Stimulated activated memory B cell treated with anti-CD40 and anti-IgM and Interleukin-4, amounts not matched to agents 10 μg/mL and 1 μg/mL and 100 μg/mL, for 72 hours (primary cell): ENCODE data around the gene TAGAP.

ENCODE experiments used
- ATAC-seq: fragments of 150-1000 bp; cut with Tn5 transposase; 2 replicates; pipeline ENCODE4 v1.10.0; 2021
- H3K27ac Mint-ChIP-seq: one replicate; pipeline ENCODE4 v1.8.0; 2022; ENCODE audit warnings: mild to moderate bottlenecking, mixed read lengths
- H3K27me3 Mint-ChIP-seq: one replicate; pipeline ENCODE4 v1.8.0; 2022; ENCODE audit warnings: mixed read lengths
- H3K36me3 Mint-ChIP-seq: one replicate; pipeline ENCODE4 v1.8.0; 2022; ENCODE audit warnings: mixed read lengths
- H3K4me1 Mint-ChIP-seq: one replicate; pipeline ENCODE4 v1.8.0; 2022; ENCODE audit warnings: mixed read lengths
- H3K4me3 Mint-ChIP-seq: one replicate; pipeline ENCODE4 v1.8.0; 2022; ENCODE audit warnings: mild to moderate bottlenecking, moderate library complexity, mixed read lengths
- H3K9me3 Mint-ChIP-seq: one replicate; pipeline ENCODE4 v1.8.0; 2022; ENCODE audit warnings: mixed read lengths

TAGAP gene

GRCh38 chr6:159079367-159079766 lies 34.6 kb upstream of the TAGAP start:
- H3K9me3 Mint-ChIP-seq, result peaks cover 5% of the 10 kb centered on the region
- peak overlapping the region; percentile 91 for H3K27ac Mint-ChIP-seq
- no peaks in the 10 kb centered on the region for H3K36me3 Mint-ChIP-seq
- H3K4me3 Mint-ChIP-seq, result no peak overlapping the region
- ATAC-seq, result no peak
- H3K27me3 Mint-ChIP-seq, result no peaks in the 10 kb centered on the region
- peaks cover 70% of the 10 kb centered on the region for H3K4me1 Mint-ChIP-seq

- Mint-ChIP-seq H3K9me3 (peaks cover 5% of the 10 kb centered on the region), H3K27ac (peak overlapping the region; percentile 37), H3K4me3 (peak overlapping the region; percentile 31)
Observed at GRCh38 chr6:159077123-159077522, 32.3 kb upstream of the TAGAP start.

GRCh38 chr6:159075506-159076228 lies 30.9 kb upstream of the TAGAP start:
- H3K4me3 Mint-ChIP-seq, result no peak overlapping the region
- H3K36me3 Mint-ChIP-seq, result no peaks in the 10 kb centered on the region
- H3K27me3 Mint-ChIP-seq, result no peaks in the 10 kb centered on the region
- H3K9me3 Mint-ChIP-seq, result peaks cover 5% of the 10 kb centered on the region
- H3K4me1 Mint-ChIP-seq, result peaks cover 53% of the 10 kb centered on the region
- H3K27ac Mint-ChIP-seq, result peak overlapping the region; percentile 48
- no peak for ATAC-seq

More at GRCh38 chr6:159077123-159077522, 32.3 kb upstream of the TAGAP start:
- peaks cover 66% of the 10 kb centered on the region for H3K4me1 Mint-ChIP-seq
- no peaks in the 10 kb centered on the region for H3K27me3 Mint-ChIP-seq
- ATAC-seq, result peak; percentile 67
- H3K36me3 Mint-ChIP-seq, result no peaks in the 10 kb centered on the region

- ATAC-seq, result no peak
- no peak overlapping the region for H3K4me3 Mint-ChIP-seq
- H3K27ac Mint-ChIP-seq, result no peak overlapping the region
- no peaks in the 10 kb centered on the region for H3K36me3 Mint-ChIP-seq
- H3K9me3 Mint-ChIP-seq, result peaks cover 5% of the 10 kb centered on the region
- H3K4me1 Mint-ChIP-seq, result peaks cover 45% of the 10 kb centered on the region
- no peaks in the 10 kb centered on the region for H3K27me3 Mint-ChIP-seq
Observed at GRCh38 chr6:159074876-159075275, 30.1 kb upstream of the TAGAP start.

GRCh38 chr6:159074120-159074684 lies 29.4 kb upstream of the TAGAP start:
- Mint-ChIP-seq H3K27ac (no peak overlapping the region), H3K36me3 (no peaks in the 10 kb centered on the region), H3K27me3 (no peaks in the 10 kb centered on the region), H3K4me3 (peak overlapping the region; percentile 22), H3K4me1 (peaks cover 45% of the 10 kb centered on the region), H3K9me3 (peaks cover 5% of the 10 kb centered on the region)
- ATAC-seq, result no peak

- Mint-ChIP-seq H3K4me1 (peaks cover 39% of the 10 kb centered on the region), H3K4me3 (no peak overlapping the region), H3K9me3 (no peaks in the 10 kb centered on the region), H3K27me3 (no peaks in the 10 kb centered on the region), H3K36me3 (no peaks in the 10 kb centered on the region), H3K27ac (no peak overlapping the region)
- no peak for ATAC-seq
Observed at GRCh38 chr6:159071843-159072769, 27.3 kb upstream of the TAGAP start.

GRCh38 chr6:159068904-159069578 lies 24.2 kb upstream of the TAGAP start:
- ATAC-seq, result no peak
- no peaks in the 10 kb centered on the region for H3K27me3 Mint-ChIP-seq
- H3K27ac Mint-ChIP-seq, result no peak overlapping the region
- H3K4me1 Mint-ChIP-seq, result peaks cover 31% of the 10 kb centered on the region
- H3K9me3 Mint-ChIP-seq, result no peaks in the 10 kb centered on the region
- no peak overlapping the region for H3K4me3 Mint-ChIP-seq
- H3K36me3 Mint-ChIP-seq, result no peaks in the 10 kb centered on the region

- H3K4me1 Mint-ChIP-seq, result peaks cover 48% of the 10 kb centered on the region
- H3K9me3 Mint-ChIP-seq, result no peaks in the 10 kb centered on the region
- no peaks in the 10 kb centered on the region for H3K27me3 Mint-ChIP-seq
- ATAC-seq, result no peak
- H3K4me3 Mint-ChIP-seq, result no peak overlapping the region
- H3K36me3 Mint-ChIP-seq, result no peaks in the 10 kb centered on the region
- peak overlapping the region; percentile 40 for H3K27ac Mint-ChIP-seq
Observed at GRCh38 chr6:159067334-159067733, 22.5 kb upstream of the TAGAP start.

- Mint-ChIP-seq H3K27me3 (no peaks in the 10 kb centered on the region), H3K4me1 (peaks cover 57% of the 10 kb centered on the region), H3K27ac (peak overlapping the region; percentile 57), H3K36me3 (no peaks in the 10 kb centered on the region), H3K9me3 (no peaks in the 10 kb centered on the region), H3K4me3 (no peak overlapping the region)
- no peak for ATAC-seq
Observed at GRCh38 chr6:159066483-159066882, 21.7 kb upstream of the TAGAP start.

- no peaks in the 10 kb centered on the region for H3K27me3 Mint-ChIP-seq
- no peak overlapping the region for H3K4me3 Mint-ChIP-seq
- no peak for ATAC-seq
- H3K36me3 Mint-ChIP-seq, result no peaks in the 10 kb centered on the region
- H3K9me3 Mint-ChIP-seq, result no peaks in the 10 kb centered on the region
- H3K27ac Mint-ChIP-seq, result peak overlapping the region; percentile 57
- peaks cover 63% of the 10 kb centered on the region for H3K4me1 Mint-ChIP-seq
Observed at GRCh38 chr6:159065759-159066329, 21.1 kb upstream of the TAGAP start.

GRCh38 chr6:159065091-159065490 lies 20.3 kb upstream of the TAGAP start:
- Mint-ChIP-seq H3K4me3 (no peak overlapping the region), H3K27me3 (no peaks in the 10 kb centered on the region), H3K36me3 (no peaks in the 10 kb centered on the region), H3K4me1 (peaks cover 71% of the 10 kb centered on the region), H3K9me3 (no peaks in the 10 kb centered on the region), H3K27ac (peak overlapping the region; percentile 57)
- no peak for ATAC-seq

GRCh38 chr6:159064477-159064876 lies 19.7 kb upstream of the TAGAP start:
- ATAC-seq, result no peak
- H3K4me3 Mint-ChIP-seq, result no peak overlapping the region
- peak overlapping the region; percentile 57 for H3K27ac Mint-ChIP-seq
- H3K36me3 Mint-ChIP-seq, result no peaks in the 10 kb centered on the region
- H3K4me1 Mint-ChIP-seq, result peaks cover 71% of the 10 kb centered on the region
- no peaks in the 10 kb centered on the region for H3K27me3 Mint-ChIP-seq
- no peaks in the 10 kb centered on the region for H3K9me3 Mint-ChIP-seq

- no peaks in the 10 kb centered on the region for H3K36me3 Mint-ChIP-seq
- no peak for ATAC-seq
- no peaks in the 10 kb centered on the region for H3K27me3 Mint-ChIP-seq
- peak overlapping the region; percentile 65 for H3K27ac Mint-ChIP-seq
- H3K4me3 Mint-ChIP-seq, result no peak overlapping the region
- peaks cover 62% of the 10 kb centered on the region for H3K4me1 Mint-ChIP-seq
- no peaks in the 10 kb centered on the region for H3K9me3 Mint-ChIP-seq
Observed at GRCh38 chr6:159063549-159063948, 18.8 kb upstream of the TAGAP start.

- Mint-ChIP-seq H3K27me3 (no peaks in the 10 kb centered on the region), H3K4me3 (no peak overlapping the region), H3K36me3 (no peaks in the 10 kb centered on the region), H3K4me1 (peaks cover 60% of the 10 kb centered on the region), H3K9me3 (no peaks in the 10 kb centered on the region), H3K27ac (peak overlapping the region; percentile 65)
- peak; percentile 62 for ATAC-seq
Observed at GRCh38 chr6:159062976-159063375, 18.2 kb upstream of the TAGAP start.

GRCh38 chr6:159062564-159062945 lies 17.8 kb upstream of the TAGAP start:
- Mint-ChIP-seq H3K27ac (peak overlapping the region; percentile 65), H3K27me3 (no peaks in the 10 kb centered on the region), H3K4me3 (no peak overlapping the region), H3K4me1 (peaks cover 61% of the 10 kb centered on the region), H3K9me3 (no peaks in the 10 kb centered on the region), H3K36me3 (no peaks in the 10 kb centered on the region)
- ATAC-seq, result peak; percentile 89
